ENCODE results near the gene UPK2. TPM values are rescaled to one million over a fixed set of nuclear protein-coding genes. Genes with fewer than 3 reads are reported as not detected.

Gene UPK2
- total and polyA plus RNA-seq, 2 donors, result 0.05 to 2.9 TPM

- DNase-seq (ENCODE audit: low read depth in 6 of 9, low spot score in 9 of 9), result peak in 1 of 9 donors; percentile 57
Measured at GRCh38 chr11:118923721-118924587, 32.1 kb upstream of the UPK2 start.

GRCh38 chr11:118924591-118925585 lies 31.2 kb upstream of the UPK2 start:
- peak in 2 of 9 donors; percentile 48 to 72 for DNase-seq (ENCODE audit: low read depth in 6 of 9, low spot score in 9 of 9)

More at GRCh38 chr11:118923721-118924587, 32.1 kb upstream of the UPK2 start:
- Histone ChIP-seq H3K4me3 (ENCODE audit: low read length in 2 of 2) (peak overlapping the region; percentile 68 to 90), H3K4me1 (ENCODE audit: control insufficient read depth in 2 of 2, insufficient read depth in 2 of 2, low read length in 2 of 2) (peaks cover 49 to 87% of the 10 kb centered on the region in 2 donors), H3K9me3 (ENCODE audit: control insufficient read depth in 2 of 2, insufficient read depth in 1 of 2, low read length in 1 of 2) (peaks cover 0 to 4% of the 10 kb centered on the region in 2 donors), H3K27ac (ENCODE audit: low read depth in 1 of 2, low read length in 1 of 2) (peak overlapping the region; percentile 59 to 88), H3K27me3 (ENCODE audit: control insufficient read depth in 2 of 2, insufficient read depth in 1 of 2, low read length in 1 of 2) (no peaks in the 10 kb centered on the region), H3K36me3 (ENCODE audit: control insufficient read depth in 2 of 2, insufficient read depth in 2 of 2, low read length in 1 of 2) (no peaks in the 10 kb centered on the region)
- 44% methylated on average over 7 of the region's 7 CpGs for WGBS

GRCh38 chr11:118927554-118928100 lies 28.5 kb upstream of the UPK2 start:
- DNase-seq (ENCODE audit: low read depth in 6 of 9, low spot score in 9 of 9), result no peak
- 23% methylated on average over 7 of the region's 7 CpGs for WGBS
- peaks cover 35 to 69% of the 10 kb centered on the region in 2 donors for H3K4me1 ChIP-seq (ENCODE audit: control insufficient read depth in 2 of 2, insufficient read depth in 2 of 2, low read length in 2 of 2)
- peak overlapping the region; percentile 97 to 99 for H3K27ac ChIP-seq (ENCODE audit: low read depth in 1 of 2, low read length in 1 of 2)
- peaks cover 0 to 4% of the 10 kb centered on the region in 2 donors for H3K9me3 ChIP-seq (ENCODE audit: control insufficient read depth in 2 of 2, insufficient read depth in 1 of 2, low read length in 1 of 2)
- peak overlapping the region in 1 of 2 donors; percentile 66 for H3K4me3 ChIP-seq (ENCODE audit: low read length in 2 of 2)
- H3K36me3 ChIP-seq (ENCODE audit: control insufficient read depth in 2 of 2, insufficient read depth in 2 of 2, low read length in 1 of 2), result no peaks in the 10 kb centered on the region
- no peaks in the 10 kb centered on the region for H3K27me3 ChIP-seq (ENCODE audit: control insufficient read depth in 2 of 2, insufficient read depth in 1 of 2, low read length in 1 of 2)

More at GRCh38 chr11:118924591-118925585, 31.2 kb upstream of the UPK2 start:
- H3K36me3 ChIP-seq (ENCODE audit: control insufficient read depth in 2 of 2, insufficient read depth in 2 of 2, low read length in 1 of 2), result no peaks in the 10 kb centered on the region
- H3K9me3 ChIP-seq (ENCODE audit: control insufficient read depth in 2 of 2, insufficient read depth in 1 of 2, low read length in 1 of 2), result peaks cover 0 to 4% of the 10 kb centered on the region in 2 donors
- H3K27ac ChIP-seq (ENCODE audit: low read depth in 1 of 2, low read length in 1 of 2), result peak overlapping the region; percentile 59 to 88
- H3K27me3 ChIP-seq (ENCODE audit: control insufficient read depth in 2 of 2, insufficient read depth in 1 of 2, low read length in 1 of 2), result no peaks in the 10 kb centered on the region
- H3K4me1 ChIP-seq (ENCODE audit: control insufficient read depth in 2 of 2, insufficient read depth in 2 of 2, low read length in 2 of 2), result peaks cover 40 to 81% of the 10 kb centered on the region in 2 donors
- H3K4me3 ChIP-seq (ENCODE audit: low read length in 2 of 2), result peak overlapping the region; percentile 68 to 90
- WGBS, result under 1% methylated on average over 45 of the region's 45 CpGs

GRCh38 chr11:118928101-118928869 lies 27.8 kb upstream of the UPK2 start:
- peak overlapping the region; percentile 66 to 80 for H3K4me3 ChIP-seq (ENCODE audit: low read length in 2 of 2)
- H3K4me1 ChIP-seq (ENCODE audit: control insufficient read depth in 2 of 2, insufficient read depth in 2 of 2, low read length in 2 of 2), result peaks cover 28 to 68% of the 10 kb centered on the region in 2 donors
- under 1% methylated on average over 32 of the region's 32 CpGs for WGBS
- H3K27ac ChIP-seq (ENCODE audit: low read depth in 1 of 2, low read length in 1 of 2), result peak overlapping the region; percentile 97 to 99
- H3K27me3 ChIP-seq (ENCODE audit: control insufficient read depth in 2 of 2, insufficient read depth in 1 of 2, low read length in 1 of 2), result no peaks in the 10 kb centered on the region
- peak; percentile 84 to 97 (median 94) for DNase-seq (ENCODE audit: low read depth in 6 of 9, low spot score in 9 of 9)
- peaks cover 0 to 4% of the 10 kb centered on the region in 2 donors for H3K9me3 ChIP-seq (ENCODE audit: control insufficient read depth in 2 of 2, insufficient read depth in 1 of 2, low read length in 1 of 2)
- no peaks in the 10 kb centered on the region for H3K36me3 ChIP-seq (ENCODE audit: control insufficient read depth in 2 of 2, insufficient read depth in 2 of 2, low read length in 1 of 2)

GRCh38 chr11:118928870-118929500 lies 27.1 kb upstream of the UPK2 start:
- no peaks in the 10 kb centered on the region for H3K27me3 ChIP-seq (ENCODE audit: control insufficient read depth in 2 of 2, insufficient read depth in 1 of 2, low read length in 1 of 2)
- H3K9me3 ChIP-seq (ENCODE audit: control insufficient read depth in 2 of 2, insufficient read depth in 1 of 2, low read length in 1 of 2), result peaks cover 0 to 4% of the 10 kb centered on the region in 2 donors
- peak overlapping the region; percentile 66 to 80 for H3K4me3 ChIP-seq (ENCODE audit: low read length in 2 of 2)
- peak in 3 of 9 donors; percentile 59 to 82 (median 76) for DNase-seq (ENCODE audit: low read depth in 6 of 9, low spot score in 9 of 9)
- WGBS, result under 1% methylated on average over 26 of the region's 26 CpGs
- peak overlapping the region; percentile 97 to 99 for H3K27ac ChIP-seq (ENCODE audit: low read depth in 1 of 2, low read length in 1 of 2)
- peaks cover 26 to 65% of the 10 kb centered on the region in 2 donors for H3K4me1 ChIP-seq (ENCODE audit: control insufficient read depth in 2 of 2, insufficient read depth in 2 of 2, low read length in 2 of 2)
- H3K36me3 ChIP-seq (ENCODE audit: control insufficient read depth in 2 of 2, insufficient read depth in 2 of 2, low read length in 1 of 2), result no peaks in the 10 kb centered on the region

- Histone ChIP-seq H3K36me3 (ENCODE audit: control insufficient read depth in 2 of 2, insufficient read depth in 2 of 2, low read length in 1 of 2) (no peaks in the 10 kb centered on the region), H3K4me3 (ENCODE audit: low read length in 2 of 2) (peak overlapping the region; percentile 66 to 80), H3K27ac (ENCODE audit: low read depth in 1 of 2, low read length in 1 of 2) (peak overlapping the region; percentile 97 to 99), H3K4me1 (ENCODE audit: control insufficient read depth in 2 of 2, insufficient read depth in 2 of 2, low read length in 2 of 2) (peaks cover 26 to 58% of the 10 kb centered on the region in 2 donors), H3K9me3 (ENCODE audit: control insufficient read depth in 2 of 2, insufficient read depth in 1 of 2, low read length in 1 of 2) (peaks cover 0 to 4% of the 10 kb centered on the region in 2 donors), H3K27me3 (ENCODE audit: control insufficient read depth in 2 of 2, insufficient read depth in 1 of 2, low read length in 1 of 2) (no peaks in the 10 kb centered on the region)
- under 1% methylated on average over 24 of the region's 26 CpGs for WGBS
- DNase-seq (ENCODE audit: low read depth in 6 of 9, low spot score in 9 of 9), result peak in 7 of 9 donors; percentile 76 to 93 (median 82)
Measured at GRCh38 chr11:118929501-118930093, 26.5 kb upstream of the UPK2 start.

GRCh38 chr11:118930094-118930712 lies 25.9 kb upstream of the UPK2 start:
- peak overlapping the region; percentile 97 to 99 for H3K27ac ChIP-seq (ENCODE audit: low read depth in 1 of 2, low read length in 1 of 2)
- H3K9me3 ChIP-seq (ENCODE audit: control insufficient read depth in 2 of 2, insufficient read depth in 1 of 2, low read length in 1 of 2), result peaks cover 0 to 4% of the 10 kb centered on the region in 2 donors
- DNase-seq (ENCODE audit: low read depth in 6 of 9, low spot score in 9 of 9), result peak; percentile 79 to 96 (median 90)
- H3K27me3 ChIP-seq (ENCODE audit: control insufficient read depth in 2 of 2, insufficient read depth in 1 of 2, low read length in 1 of 2), result no peaks in the 10 kb centered on the region
- H3K4me1 ChIP-seq (ENCODE audit: control insufficient read depth in 2 of 2, insufficient read depth in 2 of 2, low read length in 2 of 2), result peaks cover 26 to 54% of the 10 kb centered on the region in 2 donors
- WGBS, result 3% methylated on average over 20 of the region's 20 CpGs
- H3K4me3 ChIP-seq (ENCODE audit: low read length in 2 of 2), result peak overlapping the region; percentile 66 to 80
- no peaks in the 10 kb centered on the region for H3K36me3 ChIP-seq (ENCODE audit: control insufficient read depth in 2 of 2, insufficient read depth in 2 of 2, low read length in 1 of 2)

All from thymus (tissue), 11 donors.